Ishikawa (cell line): ENCODE data around the gene PARD3.

Experiments used
- CEBPB ChIP-seq: IDR thresholded peaks from 2 replicates; pipeline ENCODE4 v1.6.1; 2012
- CREB1 ChIP-seq: IDR thresholded peaks from 2 replicates; pipeline ENCODE4 v1.6.1; 2012; ENCODE audit warnings: low read depth
- EGR1 ChIP-seq: IDR thresholded peaks from 2 replicates; pipeline ENCODE4 v1.6.1; 2012
- EP300 ChIP-seq: IDR thresholded peaks from 2 replicates; pipeline ENCODE4 v1.6.1; 2012; ENCODE audit warnings: borderline replicate concordance
- FOXM1 ChIP-seq: IDR thresholded peaks from 2 replicates; pipeline ENCODE4 v1.6.1; 2012; ENCODE audit warnings: low read depth, borderline replicate concordance
- MAX ChIP-seq: IDR thresholded peaks from 2 replicates; pipeline ENCODE4 v1.6.1; 2012
- NFIC ChIP-seq: IDR thresholded peaks from 2 replicates; pipeline ENCODE4 v1.6.1; 2012
- RAD21 ChIP-seq: IDR thresholded peaks from 2 replicates; pipeline ENCODE4 v1.6.1; 2012; ENCODE audit warnings: low read depth
- REST ChIP-seq: IDR thresholded peaks from 2 replicates; pipeline ENCODE4 v1.6.1; 2012; ENCODE audit warnings: low read depth, mild to moderate bottlenecking
- TAF1 ChIP-seq: IDR thresholded peaks from 2 replicates; pipeline ENCODE4 v1.6.1; 2012; ENCODE audit warnings: low read depth, mild to moderate bottlenecking
- TCF12 ChIP-seq: IDR thresholded peaks from 2 replicates; pipeline ENCODE4 v1.6.1; 2012; ENCODE audit warnings: low read depth
- TEAD4 ChIP-seq: IDR thresholded peaks from 2 replicates; pipeline ENCODE4 v1.6.1; 2012
- YY1 ChIP-seq: IDR thresholded peaks from 2 replicates; pipeline ENCODE4 v1.6.1; 2012; ENCODE audit warnings: low read depth
- ZBTB7A ChIP-seq: IDR thresholded peaks from 2 replicates; pipeline ENCODE4 v1.6.1; 2012; ENCODE audit warnings: low read depth
- TF ChIP-seq, protein P1 (sequence below): IDR thresholded peaks from 2 replicates; pipeline ENCODE4 v1.6.1; 2012

Gene PARD3

GRCh38 chr10:34320265-34320664, 494.8 kb downstream of the PARD3 start:
- no peak for TF ChIP-seq RAD21
- TF ChIP-seq REST = no peak
- no peak for TF ChIP-seq ZBTB7A
- no peak for TF ChIP-seq TAF1
- TF ChIP-seq, protein P1, sequence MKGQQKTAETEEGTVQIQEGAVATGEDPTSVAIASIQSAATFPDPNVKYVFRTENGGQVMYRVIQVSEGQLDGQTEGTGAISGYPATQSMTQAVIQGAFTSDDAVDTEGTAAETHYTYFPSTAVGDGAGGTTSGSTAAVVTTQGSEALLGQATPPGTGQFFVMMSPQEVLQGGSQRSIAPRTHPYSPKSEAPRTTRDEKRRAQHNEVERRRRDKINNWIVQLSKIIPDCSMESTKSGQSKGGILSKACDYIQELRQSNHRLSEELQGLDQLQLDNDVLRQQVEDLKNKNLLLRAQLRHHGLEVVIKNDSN = no peak
- TF ChIP-seq FOXM1 = no peak

DNA sequence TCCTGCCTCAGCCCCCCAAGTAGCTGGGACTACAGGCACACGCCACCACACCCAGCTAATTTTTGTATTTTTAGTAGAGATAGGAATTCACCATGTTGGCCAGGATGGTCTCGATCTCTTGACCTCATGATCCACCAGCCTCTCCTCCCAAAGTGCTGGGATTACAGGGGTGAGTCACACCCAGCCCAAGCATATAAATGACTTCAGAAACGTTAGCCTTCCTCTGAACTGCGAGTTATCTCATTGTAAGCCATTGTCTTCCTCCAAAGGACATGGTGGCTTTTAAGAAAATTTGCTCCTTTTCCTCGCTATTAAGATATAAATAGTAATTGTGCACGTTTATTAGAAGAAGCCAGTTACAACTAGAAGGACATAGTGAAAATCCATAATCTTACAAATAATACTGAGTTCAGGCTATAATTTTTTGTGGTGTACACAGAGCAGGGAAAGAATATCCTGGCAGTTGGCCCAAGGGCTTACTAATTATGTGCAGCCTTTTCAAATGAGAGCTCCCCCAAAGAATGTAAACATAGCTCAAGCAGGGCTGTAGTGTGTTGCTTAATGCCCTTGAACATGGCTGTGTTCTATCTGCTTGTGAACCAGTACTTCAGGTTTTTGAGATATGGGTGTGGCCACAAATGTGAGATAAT, 495.8 kb downstream of the PARD3 start:
- TF ChIP-seq TEAD4 = no peak
- TF ChIP-seq TAF1 = no peak
- no peak for TF ChIP-seq FOXM1
- no peak for TF ChIP-seq MAX
- no peak for TF ChIP-seq YY1
- peak; percentile 59 for TF ChIP-seq NFIC
- TF ChIP-seq CREB1 = no peak
- peak; percentile 57; the same call in 1 of the 2 replicates for TF ChIP-seq CEBPB
- TF ChIP-seq, protein P1 = no peak
- no peak for TF ChIP-seq EGR1

DNA sequence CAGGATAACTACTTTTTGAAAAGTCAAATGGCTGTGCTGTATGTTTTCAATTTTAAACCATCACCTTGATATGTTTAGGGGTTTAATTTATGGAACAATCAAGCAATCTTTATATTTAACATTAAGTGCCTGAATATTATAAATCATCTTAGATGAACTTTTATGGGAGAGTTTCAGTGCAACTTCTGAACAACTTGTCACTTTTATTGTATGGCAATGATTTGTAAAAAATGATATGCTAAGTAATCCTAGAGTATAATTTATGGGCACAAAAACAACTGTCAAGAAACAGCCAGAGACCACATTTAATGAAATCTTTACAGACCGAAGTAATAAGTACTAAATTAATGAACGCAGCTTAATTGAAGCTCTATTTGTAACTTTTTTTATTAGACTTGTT, 498.9 kb downstream of the PARD3 start:
- TF ChIP-seq TEAD4 (no peak), TCF12 (no peak), FOXM1 (no peak), REST (no peak), NFIC (no peak), MAX (no peak), RAD21 (no peak), YY1 (no peak), TAF1 (no peak), ZBTB7A (no peak), EP300 (no peak), CEBPB (no peak), EGR1 (no peak), CREB1 (no peak)
- TF ChIP-seq, protein P1 = no peak

DNA sequence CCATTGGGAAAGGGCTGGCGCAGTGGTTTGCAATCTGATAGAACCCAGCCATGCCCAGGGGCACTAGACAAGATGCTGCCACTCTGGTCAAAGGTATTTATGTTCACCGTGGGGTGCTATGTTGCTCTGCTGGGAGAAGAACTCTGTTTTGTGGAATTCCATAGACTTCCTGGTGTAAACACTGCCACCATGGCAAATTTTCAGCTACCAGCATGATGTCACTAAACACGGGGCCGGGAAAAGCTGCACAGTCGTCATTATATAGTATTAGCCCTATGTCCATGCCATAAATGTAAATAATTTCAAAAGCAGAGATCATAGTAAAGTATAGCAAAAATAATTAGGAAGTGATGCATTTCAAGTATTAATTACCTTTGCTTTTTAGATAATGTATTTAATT, 500.6 kb downstream of the PARD3 start:
- no peak for TF ChIP-seq TEAD4
- TF ChIP-seq CREB1 = no peak
- no peak for TF ChIP-seq CEBPB
- TF ChIP-seq, protein P1 = no peak
- TF ChIP-seq FOXM1 = no peak
- no peak for TF ChIP-seq MAX
- TF ChIP-seq TCF12 = no peak
- no peak for TF ChIP-seq ZBTB7A
- no peak for TF ChIP-seq TAF1
- no peak for TF ChIP-seq REST
- TF ChIP-seq RAD21 = no peak
- no peak for TF ChIP-seq YY1
- TF ChIP-seq NFIC = no peak
- TF ChIP-seq EP300 = no peak
- TF ChIP-seq EGR1 = no peak
